ENCODE results near the gene CLK1.

Gene CLK1

DNA sequence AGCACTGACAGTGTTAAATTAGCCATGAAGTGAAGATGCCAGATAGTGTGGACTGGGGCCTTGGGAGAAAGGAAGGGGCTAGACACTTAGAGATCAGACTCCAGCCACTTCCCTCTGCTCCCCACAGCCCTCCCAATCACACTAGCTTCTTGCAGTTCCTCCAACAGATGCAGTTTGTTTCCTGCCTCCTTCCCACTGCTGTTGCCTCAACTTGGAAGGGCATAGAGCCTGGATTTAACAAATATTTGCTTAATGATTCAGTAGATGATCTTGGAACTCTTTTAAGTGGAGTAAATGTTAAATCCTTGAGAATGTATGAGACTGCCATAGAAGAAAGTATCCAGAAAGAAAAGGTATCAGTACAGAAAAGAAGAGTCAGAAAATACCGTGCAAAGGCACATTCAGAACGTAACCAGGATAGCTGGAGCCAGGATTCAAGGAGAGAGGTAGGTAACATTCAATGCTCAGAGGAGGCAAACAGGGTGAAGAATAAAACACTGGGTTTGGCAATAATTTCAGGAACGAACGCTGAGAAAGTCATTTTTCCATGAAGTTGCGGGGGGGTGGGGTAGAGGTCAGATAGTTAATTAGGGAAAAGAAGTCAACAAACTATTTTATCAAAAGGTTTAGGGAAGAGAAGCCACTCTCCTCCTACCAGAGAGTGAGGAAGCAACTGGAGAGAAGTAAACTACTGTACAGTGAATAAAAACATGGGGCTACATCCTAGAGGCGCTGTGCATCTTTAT is 54.0 kb downstream of the CLK1 start:
- no peak for DNase-seq

GRCh38 chr2:200809506-200810251 is 54.8 kb downstream of the CLK1 start:
- no peak for DNase-seq

All from NCI-H524 (cell line).